ENCODE measurements around the gene ILK. TPM values are rescaled to one million over a fixed set of nuclear protein-coding genes. Genes with fewer than 3 reads are reported as not detected.
A peak's percentile ranks its signal among the peaks of the same experiment; 100 is the strongest.

Gene ILK
- total RNA-seq, 1 donor from 2014 or later, result 85.6 TPM

- Histone ChIP-seq H3K27me3 (peaks cover 30% of the 10 kb centered on the region), H3K4me1 (peaks cover 3% of the 10 kb centered on the region), H3F3A (ENCODE audit: low read depth) (peaks cover 9% of the 10 kb centered on the region), H4K20me1 (ENCODE audit: low read depth) (peaks cover 4% of the 10 kb centered on the region), H3K9ac (no peak overlapping the region), H3K9me3 (ENCODE audit: low read depth) (no peaks in the 10 kb centered on the region), H3K4me3 (no peak overlapping the region), H3K36me3 (no peaks in the 10 kb centered on the region), H3K4me2 (no peak overlapping the region), H3K27ac (no peak overlapping the region), H3K79me2 (ENCODE audit: low read depth) (no peaks in the 10 kb centered on the region), H2AFZ (replicated peaks) (no peak overlapping the region)
- Mint-ChIP-seq H3K27ac (no peak overlapping the region), H3K4me1 (no peaks in the 10 kb centered on the region), H3K36me3 (peaks cover 19% of the 10 kb centered on the region), H3K9me3 (no peaks in the 10 kb centered on the region), H3K27me3 (ENCODE audit: insufficient read depth, low read depth) (peaks cover 7% of the 10 kb centered on the region), H3K4me3 (no peak overlapping the region)
- no peak for DNase-seq (ENCODE audit: low spot score)
- no peak for TF ChIP-seq EZH2phosphoT487 (IDR thresholded peaks at IDR 0.05)
- no peak for TF ChIP-seq CTCF (IDR thresholded peaks at IDR 0.05)
- TF ChIP-seq EZH2 (IDR thresholded peaks at IDR 0.05), result no peak
Measured at GRCh38 chr11:6634534-6634933, 31.0 kb downstream of the ILK start.

- peaks cover 7% of the 10 kb centered on the region for H3K27me3 Mint-ChIP-seq (ENCODE audit: insufficient read depth, low read depth)
Measured at GRCh38 chr11:6635082-6635932, 31.7 kb downstream of the ILK start.

GRCh38 chr11:6636480-6636879 is 32.9 kb downstream of the ILK start:
- Mint-ChIP-seq H3K4me1 (no peaks in the 10 kb centered on the region), H3K9me3 (no peaks in the 10 kb centered on the region), H3K36me3 (peaks cover 11% of the 10 kb centered on the region), H3K27ac (no peak overlapping the region), H3K4me3 (no peak overlapping the region), H3K27me3 (ENCODE audit: insufficient read depth, low read depth) (peaks cover 6% of the 10 kb centered on the region)
- no peaks in the 10 kb centered on the region for H3K36me3 ChIP-seq
- H3K27me3 ChIP-seq, result peaks cover 10% of the 10 kb centered on the region
- no peaks in the 10 kb centered on the region for H3F3A ChIP-seq (ENCODE audit: low read depth)
- TF ChIP-seq EZH2 (IDR thresholded peaks at IDR 0.05) (no peak), CTCF (IDR thresholded peaks at IDR 0.05) (no peak), EZH2phosphoT487 (IDR thresholded peaks at IDR 0.05) (no peak)
- H3K4me2 ChIP-seq, result no peak overlapping the region
- no peaks in the 10 kb centered on the region for H3K9me3 ChIP-seq (ENCODE audit: low read depth)
- H2AFZ ChIP-seq (replicated peaks), result no peak overlapping the region
- no peak for DNase-seq (ENCODE audit: low spot score)
- no peak overlapping the region for H3K4me3 ChIP-seq
- no peak overlapping the region for H3K27ac ChIP-seq
- no peaks in the 10 kb centered on the region for H4K20me1 ChIP-seq (ENCODE audit: low read depth)
- H3K4me1 ChIP-seq, result no peaks in the 10 kb centered on the region
- H3K79me2 ChIP-seq (ENCODE audit: low read depth), result no peaks in the 10 kb centered on the region
- H3K9ac ChIP-seq, result no peak overlapping the region

More at GRCh38 chr11:6635082-6635932, 31.7 kb downstream of the ILK start:
- TF ChIP-seq EZH2 (IDR thresholded peaks at IDR 0.05) (no peak), EZH2phosphoT487 (IDR thresholded peaks at IDR 0.05) (no peak), CTCF (IDR thresholded peaks at IDR 0.05) (no peak)
- Histone ChIP-seq H3K27ac (no peak overlapping the region), H3F3A (ENCODE audit: low read depth) (peaks cover 5% of the 10 kb centered on the region), H4K20me1 (ENCODE audit: low read depth) (peaks cover 4% of the 10 kb centered on the region), H3K4me2 (no peak overlapping the region), H3K9me3 (ENCODE audit: low read depth) (no peaks in the 10 kb centered on the region), H3K27me3 (peaks cover 22% of the 10 kb centered on the region), H3K4me1 (no peaks in the 10 kb centered on the region), H2AFZ (replicated peaks) (no peak overlapping the region), H3K36me3 (no peaks in the 10 kb centered on the region), H3K79me2 (ENCODE audit: low read depth) (no peaks in the 10 kb centered on the region), H3K9ac (no peak overlapping the region), H3K4me3 (no peak overlapping the region)
- DNase-seq (ENCODE audit: low spot score), result no peak
- peak overlapping the region; percentile 37 for H3K4me3 Mint-ChIP-seq
- H3K4me1 Mint-ChIP-seq, result no peaks in the 10 kb centered on the region
- no peaks in the 10 kb centered on the region for H3K9me3 Mint-ChIP-seq
- no peak overlapping the region for H3K27ac Mint-ChIP-seq
- peaks cover 19% of the 10 kb centered on the region for H3K36me3 Mint-ChIP-seq
